Osteoblast (primary cell): ENCODE measurements around the gene PUM2. TPM values are rescaled to one million over a fixed set of nuclear protein-coding genes. Genes with fewer than 3 reads are reported as not detected.

ENCODE experiments used
- DNase-seq: peaks from one replicate; pipeline ENCODE4 v3.0.0; 2011; ENCODE audit warnings: low spot score, mixed read lengths; ENCODE audit not compliant: insufficient read length; ENCODE audit errors: missing footprints
- H2AFZ ChIP-seq: 2 replicates; pipeline ENCODE4 v1.6.0; 2011; ENCODE audit warnings: mild to moderate bottlenecking, low read length
- H3K27ac ChIP-seq: 2 replicates; pipeline ENCODE4 v1.5.1; 2011; ENCODE audit warnings: mild to moderate bottlenecking, low read depth, low read length, moderate library complexity
- H3K27me3 ChIP-seq: 2 replicates; pipeline ENCODE4 v1.6.0; 2012; ENCODE audit warnings: mild to moderate bottlenecking, control low read depth, inconsistent platforms, low read length, moderate library complexity; ENCODE audit not compliant: insufficient read depth
- H3K36me3 ChIP-seq: 2 replicates; pipeline ENCODE4 v1.5.1; 2011; ENCODE audit warnings: mild to moderate bottlenecking, low read length, control low read depth, moderate library complexity; ENCODE audit not compliant: insufficient read depth
- H3K4me1 ChIP-seq: 2 replicates; pipeline ENCODE4 v1.5.1; 2011; ENCODE audit warnings: mild to moderate bottlenecking, low read length, control low read depth, moderate library complexity; ENCODE audit not compliant: insufficient read depth
- H3K4me2 ChIP-seq: 2 replicates; pipeline ENCODE4 v1.6.0; 2011; ENCODE audit warnings: mild to moderate bottlenecking, low read length; ENCODE audit not compliant: insufficient read depth
- H3K4me3 ChIP-seq: fragments of 200-600 bp; sonication (generic); 3 replicates; pipeline ENCODE4 v1.5.1; 2012; ENCODE audit warnings: mild to moderate bottlenecking, low read length, inconsistent platforms; ENCODE audit not compliant: insufficient read depth
- H3K79me2 ChIP-seq: 2 replicates; pipeline ENCODE4 v1.6.0; 2012; ENCODE audit warnings: mild to moderate bottlenecking, low read length, control low read depth, inconsistent platforms; ENCODE audit not compliant: insufficient read depth
- H3K9me3 ChIP-seq: 2 replicates; pipeline ENCODE4 v1.5.1; 2011; ENCODE audit warnings: low read depth, low read length, control low read depth
- H4K20me1 ChIP-seq: 2 replicates; pipeline ENCODE4 v1.6.0; 2012; ENCODE audit warnings: mild to moderate bottlenecking, low read length, control low read depth; ENCODE audit not compliant: insufficient read depth
- CTCF ChIP-seq: IDR thresholded peaks from 2 replicates; pipeline ENCODE4 v1.5.1; 2011; ENCODE audit warnings: mild to moderate bottlenecking, low read depth, low read length, moderate library complexity; ENCODE audit errors: extremely low read depth
- total RNA-seq: library from RNA; depleted of rRNA; stranded (reverse); fragments of >200 nt; gene quantifications from 2 replicates; pipeline ENCODE4 v1.2.3, GENCODE V29; 2012

Gene PUM2
- total RNA-seq, 1 donor, result 45.2 TPM

- Histone ChIP-seq H3K4me3 (no peak overlapping the region), H3K4me2 (no peak overlapping the region), H3K9me3 (no peaks in the 10 kb centered on the region), H3K27ac (no peak overlapping the region), H3K79me2 (peaks cover 58% of the 10 kb centered on the region), H3K4me1 (peaks cover 25% of the 10 kb centered on the region), H3K36me3 (peaks cover 52% of the 10 kb centered on the region), H4K20me1 (peaks cover 9% of the 10 kb centered on the region), H2AFZ (no peak overlapping the region), H3K27me3 (no peaks in the 10 kb centered on the region)
- no peak for DNase-seq
- no peak for TF ChIP-seq CTCF
These were observed 43.3 kb downstream of the PUM2 start for GRCh38 chr2:20307311-20307710.

GRCh38 chr2:20304411-20304810, 46.2 kb downstream of the PUM2 start:
- TF ChIP-seq CTCF, result no peak
- Histone ChIP-seq H3K27me3 (no peaks in the 10 kb centered on the region), H3K4me3 (no peak overlapping the region), H4K20me1 (peaks cover 11% of the 10 kb centered on the region), H3K4me2 (peak overlapping the region; percentile 26), H3K79me2 (peaks cover 70% of the 10 kb centered on the region), H3K4me1 (peaks cover 26% of the 10 kb centered on the region), H3K36me3 (peaks cover 29% of the 10 kb centered on the region), H3K27ac (peak overlapping the region; percentile 29), H3K9me3 (no peaks in the 10 kb centered on the region), H2AFZ (no peak overlapping the region)
- peak; percentile 77 for DNase-seq

- peaks cover 25% of the 10 kb centered on the region for H3K36me3 ChIP-seq
- peaks cover 26% of the 10 kb centered on the region for H3K4me1 ChIP-seq
- no peak for DNase-seq
- peak overlapping the region; percentile 29 for H3K27ac ChIP-seq
- H3K4me3 ChIP-seq, result no peak overlapping the region
- no peaks in the 10 kb centered on the region for H3K27me3 ChIP-seq
- peaks cover 11% of the 10 kb centered on the region for H4K20me1 ChIP-seq
- H3K79me2 ChIP-seq, result peaks cover 71% of the 10 kb centered on the region
- no peaks in the 10 kb centered on the region for H3K9me3 ChIP-seq
- peak overlapping the region; percentile 26 for H3K4me2 ChIP-seq
- TF ChIP-seq CTCF, result no peak
- no peak overlapping the region for H2AFZ ChIP-seq
These were observed 46.7 kb downstream of the PUM2 start for GRCh38 chr2:20303966-20304365.

- Histone ChIP-seq H3K4me2 (no peak overlapping the region), H4K20me1 (peaks cover 11% of the 10 kb centered on the region), H3K9me3 (no peaks in the 10 kb centered on the region), H3K4me3 (no peak overlapping the region), H3K4me1 (peaks cover 26% of the 10 kb centered on the region), H3K79me2 (peaks cover 69% of the 10 kb centered on the region), H3K36me3 (peaks cover 9% of the 10 kb centered on the region), H3K27ac (no peak overlapping the region), H3K27me3 (no peaks in the 10 kb centered on the region), H2AFZ (no peak overlapping the region)
- no peak for TF ChIP-seq CTCF
- DNase-seq, result no peak
These were observed 48.6 kb downstream of the PUM2 start for GRCh38 chr2:20302019-20302418.
